ENCODE results near the gene ZNF99.
"Not testable (repeated sequence)": the region's sequence is repeated elsewhere in the genome, so short reads cannot be mapped to it uniquely, and the experiment has no call there.

The ZNF99 gene

DNA sequence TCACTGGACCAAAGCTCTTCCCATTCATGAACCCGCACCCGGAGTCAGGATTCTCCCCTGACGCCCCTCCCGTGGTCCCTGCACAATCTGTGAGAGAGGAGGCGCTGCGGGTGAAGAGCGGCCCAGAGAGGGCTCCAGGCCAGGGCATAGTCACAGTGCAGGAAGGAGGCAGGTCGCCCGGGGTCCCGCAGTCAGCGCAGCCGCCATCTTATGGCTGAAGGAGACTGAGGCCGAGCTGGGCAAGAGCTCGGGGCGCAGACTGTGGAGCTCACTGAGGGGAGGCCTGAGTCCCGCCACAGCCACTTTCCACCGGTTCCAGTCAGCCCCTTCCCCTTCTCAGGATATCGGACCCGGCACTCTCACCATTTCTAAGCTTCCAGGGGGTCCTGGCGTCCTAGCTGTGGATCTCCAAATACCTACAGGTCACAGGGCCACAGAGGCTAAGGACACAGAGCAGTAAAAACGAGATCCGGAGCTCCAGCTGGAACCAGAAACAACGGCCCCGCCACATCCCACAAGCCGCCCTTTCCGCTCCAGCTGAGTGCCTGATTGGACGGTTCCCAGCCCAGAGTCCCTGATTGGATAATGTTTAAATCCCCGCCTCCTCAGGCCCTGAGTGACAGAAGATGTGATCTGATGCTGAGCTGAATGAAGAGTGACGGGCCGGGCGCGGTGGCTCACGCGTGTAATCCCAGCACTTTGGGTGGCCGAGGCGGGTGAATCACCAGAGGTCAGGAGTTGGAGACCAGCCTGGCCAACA, at the start of gene ZNF99:
ZNF99 (minus strand) TSS at position 501 of the 760 bp plus-strand sequence; CDS start at position 366, 135 bp downstream.
- DNase-seq (ENCODE audit: low spot score) = no peak

DNA sequence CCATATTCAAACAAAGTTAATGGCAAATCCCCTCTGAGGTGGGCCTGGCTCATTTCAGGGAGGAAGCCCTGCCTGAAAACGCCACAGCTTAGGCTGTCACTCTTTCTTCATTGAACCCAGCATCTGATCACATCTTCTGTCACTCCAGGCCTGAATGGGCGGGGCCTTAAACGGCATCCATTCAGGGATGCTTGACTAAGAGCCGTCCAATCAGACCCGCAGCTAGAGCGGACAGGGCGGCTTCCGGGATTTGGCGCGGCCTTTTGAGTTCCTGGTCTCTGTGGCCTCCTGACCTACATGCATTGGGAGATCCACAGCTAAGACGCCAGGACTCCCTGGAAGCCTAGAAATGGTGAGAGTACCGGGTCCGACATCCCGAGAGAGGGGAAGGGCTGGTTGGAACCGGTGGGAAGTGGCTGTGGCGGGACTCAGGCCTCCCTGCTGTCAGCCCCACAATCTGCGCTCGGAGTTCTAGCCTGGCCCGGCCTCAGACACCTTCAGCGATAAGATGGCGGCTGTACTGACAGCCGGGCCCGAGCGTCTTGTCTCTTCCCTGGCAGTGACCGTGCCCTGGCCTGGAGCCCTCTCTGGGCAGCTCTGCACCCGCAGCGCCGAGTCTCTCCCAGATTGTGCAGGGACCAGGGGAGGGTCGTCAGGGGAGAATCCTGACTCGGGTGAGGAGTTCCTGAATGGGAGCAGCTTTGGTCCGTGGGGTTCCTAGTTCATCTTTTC, 48.2 kb upstream of the ZNF99 start, which contains the start of gene ZNF723:
ZNF723 (plus strand) TSS at position 261 of the 732 bp plus-strand sequence; CDS start at position 350, 89 bp downstream.
- no peak for DNase-seq (ENCODE audit: low spot score)

DNA sequence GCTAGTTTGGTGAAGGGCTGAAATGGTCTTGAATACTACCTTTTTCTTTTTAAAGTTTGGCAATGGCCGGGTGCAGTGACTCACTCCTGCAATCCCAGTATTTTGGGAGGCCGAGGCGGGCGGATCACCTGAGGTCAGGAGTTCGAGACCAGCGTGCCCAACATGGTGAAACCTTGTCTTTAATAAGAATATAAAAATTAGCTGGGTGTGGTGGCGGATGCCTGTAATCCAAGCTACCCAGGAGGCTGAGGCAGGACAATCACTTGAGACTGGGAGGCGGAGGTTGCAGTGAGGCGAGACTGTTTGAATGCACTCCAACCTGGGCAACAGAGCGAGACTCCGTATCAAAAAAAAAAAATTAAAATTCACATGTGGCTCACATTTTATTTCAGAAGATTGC, 47.3 kb upstream of the ZNF99 start:
- no peak for DNase-seq (ENCODE audit: low spot score)

DNA sequence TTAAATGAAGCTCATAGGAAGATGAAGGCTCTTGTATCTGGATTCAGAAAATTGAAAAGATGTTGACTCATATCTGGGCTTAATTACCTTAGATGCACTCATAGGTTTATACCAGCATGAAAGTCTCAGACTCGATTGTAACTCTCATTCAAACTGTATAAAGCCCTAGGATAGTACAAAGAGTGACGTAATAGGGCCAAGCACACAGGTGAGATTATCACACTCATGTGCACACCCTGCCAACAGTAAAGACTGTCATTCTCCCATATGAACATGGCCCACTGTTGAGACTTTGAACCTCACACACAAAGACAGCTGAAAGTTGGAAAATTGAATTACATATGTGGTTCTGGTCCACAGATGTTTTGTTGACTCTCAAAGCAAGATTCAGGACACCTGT, 30.2 kb upstream of the ZNF99 start:
- no peak for DNase-seq (ENCODE audit: low spot score)

DNA sequence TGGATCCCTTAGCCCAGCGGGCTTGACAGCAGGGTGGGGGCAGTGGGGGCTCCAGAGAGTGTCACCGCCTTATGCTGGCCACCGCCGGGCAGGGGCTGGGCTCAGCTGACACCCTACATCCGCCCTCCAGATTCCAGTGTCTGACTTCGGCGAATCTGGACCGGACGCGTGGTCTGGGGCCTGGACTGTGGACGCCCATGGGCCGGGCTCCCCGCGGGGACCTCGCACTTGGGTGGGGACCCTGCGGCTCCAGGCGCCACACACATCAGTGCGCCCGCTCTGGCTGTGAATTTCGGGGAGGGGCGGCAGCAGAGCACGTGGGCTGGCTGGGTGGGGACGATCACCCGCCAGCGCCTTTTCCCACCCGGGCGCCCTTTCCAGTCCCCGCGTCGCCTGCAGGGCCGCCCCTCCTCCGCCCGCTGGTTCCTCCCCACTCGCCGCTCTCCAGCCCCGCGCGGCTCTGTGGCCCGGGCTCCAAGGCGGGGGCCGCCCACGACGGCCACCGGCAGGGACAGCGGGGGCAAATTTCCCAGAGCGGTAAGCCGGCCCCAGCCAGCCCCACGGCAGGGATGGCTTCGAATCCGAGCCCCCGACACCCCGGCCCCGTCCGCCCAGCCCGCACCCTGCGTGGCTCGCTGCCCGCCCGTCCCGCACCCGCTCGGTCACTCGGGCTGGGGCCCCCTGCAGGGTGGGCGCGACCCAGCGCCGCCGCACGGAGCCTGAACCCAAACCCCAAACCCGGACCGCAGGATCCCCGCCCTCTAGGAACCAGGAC, 23.3 kb upstream of the ZNF99 start:
- DNase-seq (ENCODE audit: low spot score) = no peak

DNA sequence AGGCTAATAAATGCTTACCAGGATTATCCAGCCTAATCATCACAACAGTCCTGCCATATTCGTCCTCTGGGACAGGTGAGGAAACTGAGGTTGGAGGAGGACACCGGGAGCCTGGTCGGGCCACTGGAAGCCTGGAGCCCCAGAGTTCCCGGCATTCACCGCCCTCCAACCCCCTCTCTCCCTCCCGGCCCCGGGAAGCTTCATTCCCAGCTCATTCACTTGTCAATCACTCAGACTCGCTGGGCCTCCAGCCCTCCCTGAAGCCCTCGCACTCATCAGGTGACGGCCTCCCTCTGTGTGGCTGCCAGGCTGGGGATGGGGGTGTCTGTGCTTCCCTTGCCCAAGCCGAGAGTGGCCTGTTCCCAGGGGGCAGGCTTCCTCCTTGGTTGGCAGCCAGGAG, 22.5 kb upstream of the ZNF99 start:
- DNase-seq (ENCODE audit: low spot score) = no peak

- DNase-seq (ENCODE audit: low spot score) = no peak
Observed at GRCh38 chr19:22797040-22797439, 13.1 kb upstream of the ZNF99 start.

GRCh38 chr19:22792863-22793262, 8.9 kb upstream of the ZNF99 start:
- not testable (repeated sequence) for DNase-seq (ENCODE audit: low spot score)

GRCh38 chr19:22735911-22736645, 47.9 kb downstream of the ZNF99 start:
- DNase-seq (ENCODE audit: low spot score) = no peak

DNA sequence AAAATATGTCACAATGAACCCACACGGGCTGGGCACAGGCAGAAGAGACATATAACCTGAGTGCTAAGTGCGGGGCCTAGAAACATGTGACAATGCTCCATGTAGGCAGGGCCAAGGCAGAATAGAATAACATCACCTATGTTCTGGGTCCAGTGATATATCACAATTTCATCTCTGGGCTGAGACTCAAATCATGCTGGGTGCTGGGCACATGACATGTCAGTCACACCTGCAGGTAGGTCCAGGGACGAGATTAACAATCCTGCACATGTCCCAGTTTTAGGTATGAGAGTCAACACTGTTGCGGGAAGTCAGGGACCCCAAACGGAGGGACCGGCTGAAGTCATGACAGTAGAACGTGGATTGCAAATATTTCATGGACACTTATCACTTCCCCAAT, 50.3 kb downstream of the ZNF99 start:
- no peak for DNase-seq (ENCODE audit: low spot score)

GRCh38 chr19:22728214-22728613, 55.7 kb downstream of the ZNF99 start:
- DNase-seq (ENCODE audit: low spot score) = not testable (repeated sequence)

DNA sequence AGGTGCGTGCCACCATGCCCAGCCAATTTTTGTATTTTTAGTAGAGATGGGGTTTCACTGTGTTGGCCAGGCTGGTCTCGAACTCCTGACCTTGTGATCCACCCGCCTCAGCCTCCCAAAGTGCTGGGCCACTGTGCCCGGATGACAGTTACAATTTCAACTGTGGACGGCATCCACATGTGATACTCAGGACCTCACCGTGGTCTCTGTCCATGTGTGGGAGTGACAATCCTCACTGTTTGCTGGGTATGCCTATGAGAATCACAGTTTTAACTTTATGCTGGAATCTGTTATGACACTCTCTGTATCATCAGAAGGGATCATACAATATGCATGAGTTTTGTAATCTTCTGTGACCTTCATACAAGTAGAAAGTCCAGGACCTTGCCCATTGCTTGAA, 62.4 kb downstream of the ZNF99 start:
- DNase-seq (ENCODE audit: low spot score) = not testable (repeated sequence)

DNA sequence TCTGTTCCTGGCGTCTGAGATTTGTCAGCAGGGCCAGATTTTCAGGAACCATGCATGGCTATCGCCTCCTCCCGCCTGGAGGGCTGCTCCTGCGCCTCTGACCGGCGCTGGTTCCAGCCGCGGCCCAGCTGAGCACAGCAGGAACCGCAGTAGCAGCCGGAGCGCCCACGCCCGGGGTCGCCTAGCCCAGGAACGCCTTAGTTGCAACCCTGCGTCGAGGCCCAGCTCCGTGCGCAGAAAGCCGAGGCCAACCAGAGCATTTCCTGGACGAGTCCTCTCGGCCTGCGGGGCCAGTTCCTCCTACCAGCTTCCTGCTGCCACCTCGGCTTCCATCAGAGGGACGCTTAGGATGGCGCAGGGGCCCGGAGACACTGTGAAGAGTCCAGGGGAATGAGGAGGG, 75.0 kb downstream of the ZNF99 start:
- DNase-seq (ENCODE audit: low spot score) = no peak

- not testable (repeated sequence) for DNase-seq (ENCODE audit: low spot score)
Observed at GRCh38 chr19:22703096-22703495, 80.9 kb downstream of the ZNF99 start.

GRCh38 chr19:22702661-22703060, 81.3 kb downstream of the ZNF99 start:
- DNase-seq (ENCODE audit: low spot score) = not testable (repeated sequence)
